IPS-NIHi7 (cell line): ENCODE measurements around the gene SH3TC2.
A peak's percentile ranks its signal among the peaks of the same experiment; 100 is the strongest.
"Not testable (repeated sequence)": the region's sequence is repeated elsewhere in the genome, so short reads cannot be mapped to it uniquely, and the experiment has no call there.

ENCODE experiments used
- DNase-seq: peaks from one replicate; pipeline ENCODE4 v3.0.0; 2012; ENCODE audit warnings: mixed read lengths; ENCODE audit errors: extremely low spot score

SH3TC2 gene

DNA sequence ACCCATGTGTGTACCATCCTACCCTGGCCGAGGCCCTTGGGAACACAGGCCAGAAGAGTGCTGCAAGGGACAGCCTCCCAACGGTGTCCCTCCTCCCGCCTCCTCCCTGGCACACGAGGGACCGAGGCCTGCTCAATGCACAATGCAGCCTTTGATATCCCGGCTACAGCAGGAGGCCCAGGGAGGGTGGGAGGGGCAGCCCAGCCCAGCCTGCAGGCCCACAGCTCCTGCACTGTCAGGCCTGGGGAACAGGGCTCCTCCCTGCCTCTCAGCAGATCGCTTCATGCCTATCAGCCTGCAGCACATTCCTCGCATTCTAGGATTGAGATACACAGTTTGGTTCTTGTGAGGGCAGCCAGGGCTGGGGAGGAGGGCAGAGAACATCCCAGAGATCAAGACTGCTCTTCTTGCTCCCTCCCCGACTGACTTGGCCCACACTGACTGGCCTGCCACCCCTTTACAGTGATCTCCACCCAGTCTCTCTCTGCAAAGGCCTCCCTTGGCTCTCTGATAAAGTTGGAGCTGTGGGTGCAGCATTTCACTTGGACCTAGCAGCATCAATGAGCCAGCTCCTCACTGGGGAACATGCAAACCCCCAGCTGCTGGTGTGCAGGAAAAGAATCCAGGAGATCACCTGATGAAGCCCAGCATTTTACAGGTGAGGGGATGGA is at the start of gene SH3TC2:
Gene SH3TC2 (minus strand): TSS at position 46 of the 671 bp plus-strand sequence. CDS start 40 bp downstream, at position 6.
- DNase-seq = peak; percentile 94

DNA sequence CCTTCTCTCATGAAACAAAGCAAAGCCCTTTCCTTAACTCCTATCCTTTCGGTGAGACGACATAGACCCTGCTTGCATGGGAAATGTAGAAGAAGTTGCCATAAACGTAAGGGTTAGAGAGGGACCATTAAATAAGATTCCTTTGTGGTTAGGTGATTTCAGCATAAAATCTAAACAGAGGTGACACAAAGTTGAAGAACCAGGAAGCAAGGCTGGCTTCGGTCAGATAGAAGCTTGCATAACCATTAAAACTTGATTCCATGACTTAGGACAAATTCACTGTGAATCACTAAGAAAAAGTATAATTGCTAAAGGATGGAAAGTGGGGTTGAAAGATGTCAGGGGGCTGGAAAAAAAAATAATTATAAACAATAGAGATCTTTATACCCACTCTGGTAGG is 47.5 kb upstream of the SH3TC2 start:
- DNase-seq = no peak

DNA sequence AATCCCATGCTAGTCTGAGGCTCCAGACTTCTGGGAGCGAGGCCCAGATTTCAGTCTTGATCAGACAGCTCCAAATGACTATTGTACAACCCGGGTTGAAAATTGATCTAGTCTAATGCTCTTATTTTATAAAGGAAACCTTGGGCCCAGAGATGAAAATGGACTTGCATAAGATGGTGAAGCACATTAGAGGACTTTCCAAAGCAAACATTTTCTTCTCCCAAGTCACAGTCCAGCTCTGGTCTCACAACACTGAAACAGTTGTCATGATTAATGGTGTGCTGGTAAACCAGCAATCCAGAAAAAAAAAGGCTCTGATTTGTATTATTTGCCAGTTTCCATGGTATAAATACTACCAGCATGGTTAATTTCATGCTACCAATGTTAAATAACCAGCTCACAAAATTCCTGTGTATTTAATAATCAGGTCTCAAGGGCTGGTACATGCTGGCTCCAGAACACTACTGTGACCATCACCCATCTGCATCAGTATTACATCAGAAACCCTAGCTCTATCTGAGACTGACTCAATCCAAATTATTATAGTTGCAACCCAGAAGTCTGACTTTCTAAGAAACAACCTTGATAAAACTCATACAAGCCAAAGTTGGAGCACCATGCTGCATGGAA is 45.9 kb upstream of the SH3TC2 start:
- DNase-seq = no peak

DNA sequence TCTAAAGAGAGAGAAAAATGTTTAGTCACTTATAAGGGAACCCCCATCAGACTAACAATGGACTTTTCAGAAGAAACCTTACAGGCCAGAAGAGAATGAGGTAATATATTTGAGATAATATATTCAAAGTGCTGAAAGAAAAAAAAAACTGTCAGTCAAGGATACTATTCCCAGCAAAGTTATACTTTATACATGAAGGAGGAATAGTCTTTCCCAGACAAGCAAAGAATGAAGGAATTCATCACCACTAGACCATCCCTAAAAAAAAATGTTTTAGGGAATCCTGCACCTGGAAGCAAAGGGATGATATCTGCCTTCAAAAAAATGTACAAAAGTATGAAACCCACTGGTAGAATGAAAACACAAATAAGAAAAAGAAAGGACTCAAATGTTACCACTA is 37.5 kb upstream of the SH3TC2 start:
- DNase-seq = no peak

DNA sequence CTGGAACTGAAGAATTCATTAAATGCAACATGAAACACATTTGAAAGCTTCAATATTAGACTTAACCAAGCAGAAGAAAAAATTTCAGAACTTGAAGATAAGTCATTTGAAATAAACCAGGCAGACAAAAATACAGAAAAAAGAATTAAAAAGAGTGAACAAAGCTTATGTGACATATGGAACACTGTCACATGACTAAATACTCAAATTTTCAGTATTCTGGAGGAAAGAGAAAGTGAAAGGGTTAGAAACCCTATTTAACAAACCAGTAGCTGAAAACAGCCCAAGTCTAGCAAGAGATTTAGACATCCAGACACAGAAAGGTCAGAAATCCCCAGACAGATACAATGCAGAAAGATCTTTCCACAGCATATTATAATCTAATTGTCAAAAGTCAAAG is 37.1 kb upstream of the SH3TC2 start:
- no peak for DNase-seq

DNA sequence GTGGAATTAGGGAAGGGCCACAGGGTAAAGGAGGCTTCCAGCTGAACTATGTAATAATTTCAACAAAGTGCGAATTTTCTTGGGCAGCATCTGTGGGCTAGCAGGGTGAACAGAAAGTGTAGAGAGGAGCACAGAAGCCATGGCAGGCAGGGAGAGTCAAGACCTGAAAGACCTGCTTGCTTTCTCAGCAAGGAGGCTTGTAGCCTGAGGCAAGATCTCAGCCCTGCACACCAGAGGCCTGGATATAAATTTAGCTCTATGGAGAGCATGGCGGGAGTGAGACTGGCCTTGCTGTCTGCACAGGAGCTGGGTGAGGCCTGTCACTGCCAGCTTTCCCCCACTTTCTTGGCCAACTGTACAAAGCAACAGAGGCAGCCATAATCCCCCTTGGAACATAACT is 32.1 kb upstream of the SH3TC2 start:
- no peak for DNase-seq

DNA sequence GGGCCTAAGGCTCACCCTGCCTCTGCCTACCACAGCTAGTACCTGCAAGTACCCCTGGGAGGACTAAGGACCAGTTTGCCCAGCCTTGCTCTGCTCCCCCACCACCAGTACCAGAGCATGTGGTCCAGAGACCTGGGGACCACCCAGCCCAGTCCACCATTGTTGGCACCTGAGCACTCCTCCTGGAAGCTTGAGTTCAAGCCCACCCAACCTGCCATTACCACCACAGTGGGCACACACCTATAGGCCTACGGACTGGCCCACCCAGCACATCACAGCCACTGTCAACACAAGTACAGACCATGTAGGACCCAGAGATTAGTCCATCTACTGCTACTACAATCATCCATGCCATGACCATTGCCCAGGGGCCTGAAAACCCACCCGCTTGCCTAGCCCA is 30.8 kb upstream of the SH3TC2 start:
- no peak for DNase-seq

DNA sequence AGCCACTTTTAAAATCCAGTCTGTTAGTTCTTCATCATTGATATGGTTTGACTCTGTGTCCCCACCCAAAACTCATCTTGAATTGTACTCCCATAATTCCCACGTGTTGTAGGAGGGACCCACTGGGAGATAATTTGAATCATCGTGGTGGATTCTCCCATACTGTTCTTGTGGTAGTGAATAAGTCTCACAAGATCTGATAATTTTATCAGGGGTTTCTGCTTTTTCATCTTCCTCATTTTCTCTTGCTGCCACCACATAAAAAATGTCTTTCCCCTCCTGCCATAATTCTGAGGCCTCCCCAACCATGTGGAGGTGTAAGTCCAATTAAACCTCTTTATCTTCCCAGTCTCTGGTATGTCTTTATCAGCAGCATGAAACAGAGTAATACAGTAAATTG is 26.9 kb upstream of the SH3TC2 start:
- no peak for DNase-seq

DNA sequence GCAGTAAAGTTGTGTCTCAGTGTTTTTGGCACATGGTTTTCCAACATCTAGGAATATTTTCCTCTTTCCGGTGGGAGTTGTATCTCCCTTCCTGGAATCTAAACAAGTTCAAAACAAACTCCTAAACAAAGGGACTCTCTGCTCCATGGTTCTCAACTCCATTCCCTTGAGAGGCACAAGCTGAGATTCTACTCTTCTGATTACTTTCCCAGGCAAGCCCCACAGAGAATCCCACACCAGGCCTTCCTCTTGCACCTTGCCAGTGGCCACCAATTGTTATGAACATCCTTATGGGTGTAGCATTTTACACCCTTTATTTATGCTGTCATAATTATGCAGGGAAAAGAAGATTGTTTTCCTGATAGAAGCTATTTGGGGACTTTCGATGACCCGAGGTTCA is 25.8 kb upstream of the SH3TC2 start:
- no peak for DNase-seq

DNA sequence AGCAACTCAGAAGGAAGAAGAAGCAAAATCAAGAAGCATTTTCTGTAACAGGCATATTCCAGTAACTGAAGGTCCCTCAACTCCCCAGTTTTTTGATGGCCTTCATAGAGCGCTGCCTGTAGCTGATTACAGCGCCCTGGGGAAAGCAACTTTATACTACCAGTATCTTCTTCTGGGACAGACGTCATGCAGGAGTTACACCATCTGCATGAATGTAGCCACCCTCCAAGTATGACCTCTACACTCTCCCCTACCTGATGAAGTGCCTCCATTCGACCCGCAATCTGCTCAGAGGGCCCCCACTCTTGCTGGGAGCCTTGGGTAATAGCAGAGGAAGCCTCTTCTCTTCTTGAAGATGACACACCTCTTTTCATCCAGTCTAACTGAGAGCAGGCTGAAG is 21.0 kb upstream of the SH3TC2 start:
- DNase-seq = no peak

DNA sequence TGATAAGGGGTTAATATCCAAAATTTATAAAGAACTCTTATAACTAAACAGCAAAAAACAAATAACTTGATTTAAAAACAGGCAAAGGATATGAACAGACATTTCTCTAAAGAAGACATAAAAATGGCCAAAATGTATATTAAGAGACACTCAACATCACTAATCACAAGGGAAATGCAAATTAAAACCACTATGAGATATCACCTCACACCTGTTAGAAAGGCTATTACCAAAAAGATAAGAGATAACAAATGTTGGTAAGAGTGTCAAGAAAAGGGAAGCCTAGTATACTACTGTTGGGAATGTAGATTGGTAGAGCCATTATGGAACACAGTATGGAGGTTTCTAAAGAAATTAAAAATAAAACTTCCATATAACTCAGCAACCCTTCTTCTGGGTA is 19.4 kb upstream of the SH3TC2 start:
- DNase-seq = no peak

DNA sequence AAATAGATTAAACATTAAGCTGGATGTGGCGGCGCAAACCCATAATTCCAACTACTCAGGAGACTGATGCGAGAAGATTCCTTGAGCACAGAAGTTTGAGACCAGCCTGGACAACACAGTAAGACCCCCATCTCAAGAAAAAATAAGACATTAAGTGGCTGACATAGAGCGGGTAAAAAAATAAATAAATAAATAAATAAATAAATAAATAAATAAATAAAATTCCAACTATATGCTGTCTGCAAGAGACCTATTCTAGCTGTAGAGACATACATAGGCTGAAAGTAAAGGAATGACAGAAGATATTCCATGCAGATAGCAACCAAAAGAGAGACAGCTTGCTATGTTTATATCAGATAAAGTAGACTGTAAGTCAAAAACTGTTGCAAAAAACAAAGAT is 17.4 kb upstream of the SH3TC2 start:
- DNase-seq = no peak

DNA sequence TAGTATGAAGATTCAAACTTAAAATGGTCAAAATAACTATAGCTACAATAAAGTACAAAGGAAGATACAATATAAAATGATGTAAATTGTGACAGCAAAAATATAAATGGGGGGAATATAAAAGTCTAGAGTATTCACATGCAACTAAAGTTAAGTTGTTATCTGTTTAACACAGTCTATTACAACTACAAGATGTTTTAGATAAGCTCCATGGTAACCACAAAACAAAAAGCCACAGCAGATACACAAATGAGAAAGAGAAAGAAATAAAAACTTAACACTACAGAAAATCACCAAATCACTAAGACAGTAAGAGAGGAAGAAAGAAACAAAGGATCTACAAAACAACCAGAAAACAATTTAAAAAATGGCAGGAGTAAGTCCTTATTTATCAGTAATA is 17.0 kb upstream of the SH3TC2 start:
- DNase-seq = no peak

DNA sequence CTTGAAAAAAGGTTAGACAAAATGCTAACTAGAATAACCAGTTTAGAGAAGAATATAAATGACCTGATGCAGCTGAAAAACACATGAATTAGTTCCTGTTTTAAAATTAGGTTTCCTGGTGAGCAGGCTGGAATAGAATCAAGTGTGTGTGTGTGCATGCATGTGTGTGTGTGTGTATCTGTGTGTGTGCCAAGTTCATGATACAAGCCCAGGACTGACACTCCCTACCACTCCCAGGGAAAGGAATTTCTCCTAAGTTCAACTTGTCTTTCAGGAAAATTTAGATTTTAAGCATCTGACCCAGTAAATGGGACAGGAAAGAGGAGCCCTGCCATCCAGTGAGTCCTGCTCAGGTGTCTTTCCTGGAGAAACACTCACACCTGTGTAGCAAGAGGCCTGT is 11.2 kb upstream of the SH3TC2 start:
- not testable (repeated sequence) for DNase-seq

DNA sequence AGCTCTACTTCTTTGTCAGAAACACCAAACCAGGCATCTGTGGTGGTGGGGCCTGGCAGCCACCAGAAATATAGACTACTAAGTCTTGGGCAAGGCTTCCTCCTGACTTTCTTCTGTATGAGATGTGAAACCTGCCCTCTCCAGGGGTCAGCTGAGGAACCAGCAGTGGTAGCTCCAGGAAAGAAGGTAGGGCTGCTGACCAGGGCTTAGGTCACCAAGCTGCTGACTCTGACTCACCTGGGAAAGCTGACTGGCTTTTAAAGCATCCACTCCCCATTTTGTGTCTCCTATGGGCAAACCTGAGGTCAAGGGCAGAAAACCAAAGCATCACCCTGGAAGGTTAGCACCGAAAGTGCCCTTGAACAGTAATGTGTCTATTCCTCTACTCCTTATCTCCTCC is 10.4 kb upstream of the SH3TC2 start:
- DNase-seq = no peak

DNA sequence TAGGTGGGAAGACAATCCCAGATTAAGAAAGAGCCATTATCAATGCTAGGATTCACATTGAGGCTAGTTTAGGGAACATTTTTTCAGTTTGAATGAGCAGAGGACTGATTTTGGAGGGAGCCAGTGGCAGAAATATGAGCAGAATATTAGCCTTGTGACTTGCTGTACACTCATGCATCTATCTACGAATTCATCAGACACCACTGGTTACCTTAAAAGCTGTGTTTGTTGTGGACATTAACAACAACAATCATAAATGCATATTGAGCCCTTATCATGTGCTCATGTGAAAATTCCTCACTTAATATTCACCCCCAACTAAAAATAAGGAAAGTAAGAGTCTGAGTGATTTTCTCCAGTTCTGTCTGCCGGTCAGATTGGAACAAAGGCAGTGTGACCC is 9.9 kb upstream of the SH3TC2 start:
- no peak for DNase-seq

DNA sequence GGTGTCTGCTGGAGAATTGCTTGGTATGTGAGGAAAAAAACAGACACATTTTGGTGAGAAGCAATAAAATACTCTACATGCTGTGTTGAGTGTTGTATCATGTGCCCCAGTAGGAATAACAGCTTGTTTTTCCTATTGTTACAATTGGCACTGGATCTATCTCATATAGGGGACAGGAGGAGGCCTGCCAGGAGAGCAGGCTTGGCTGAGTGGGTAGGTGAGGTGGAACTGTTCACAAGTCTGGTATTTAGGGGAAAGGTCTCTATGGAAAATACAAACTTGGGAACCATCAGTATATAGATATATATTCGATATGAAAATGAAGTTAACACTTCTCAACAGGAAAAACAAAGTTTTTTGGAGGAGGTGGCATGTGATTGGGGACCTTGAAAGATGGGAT is 9.5 kb upstream of the SH3TC2 start:
- no peak for DNase-seq

DNA sequence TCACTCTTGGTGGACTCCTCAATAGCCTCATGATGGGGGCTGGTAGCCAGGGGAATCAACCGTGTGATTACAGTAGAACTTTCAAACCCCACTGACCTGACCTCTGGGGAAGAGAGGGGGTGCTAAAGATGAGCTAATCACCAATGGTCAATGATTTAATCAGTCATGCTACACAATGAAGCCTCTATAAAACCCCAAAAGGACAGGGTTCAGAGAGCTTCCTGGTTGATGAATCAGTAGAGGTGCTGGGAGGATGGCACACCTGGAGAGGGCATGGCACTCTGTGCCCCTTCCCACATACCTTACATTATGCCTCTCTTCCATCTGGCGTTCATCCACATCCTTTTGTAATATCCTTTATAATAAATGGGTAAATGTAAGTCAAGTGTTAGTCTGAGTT is 8.9 kb upstream of the SH3TC2 start:
- DNase-seq = no peak

DNA sequence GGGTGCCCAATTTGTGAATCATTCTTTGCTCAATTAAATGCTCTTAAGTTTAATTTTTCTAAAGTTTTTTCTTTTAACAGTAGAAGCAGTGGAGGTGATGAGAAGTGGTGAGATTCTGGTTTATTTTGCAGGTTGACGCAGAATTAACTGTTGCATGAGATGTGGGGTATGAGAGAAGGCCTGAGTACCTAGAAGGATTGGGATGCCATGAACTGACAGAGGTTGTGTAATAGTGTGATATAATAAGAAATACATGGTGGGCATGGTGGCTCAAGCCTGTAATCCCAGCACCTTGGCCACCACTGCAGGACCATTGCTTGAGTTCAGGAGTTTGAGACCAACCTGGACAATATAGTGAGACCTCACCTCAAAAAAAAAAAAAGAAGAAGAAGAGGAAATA is 8.4 kb upstream of the SH3TC2 start:
- DNase-seq = no peak

DNA sequence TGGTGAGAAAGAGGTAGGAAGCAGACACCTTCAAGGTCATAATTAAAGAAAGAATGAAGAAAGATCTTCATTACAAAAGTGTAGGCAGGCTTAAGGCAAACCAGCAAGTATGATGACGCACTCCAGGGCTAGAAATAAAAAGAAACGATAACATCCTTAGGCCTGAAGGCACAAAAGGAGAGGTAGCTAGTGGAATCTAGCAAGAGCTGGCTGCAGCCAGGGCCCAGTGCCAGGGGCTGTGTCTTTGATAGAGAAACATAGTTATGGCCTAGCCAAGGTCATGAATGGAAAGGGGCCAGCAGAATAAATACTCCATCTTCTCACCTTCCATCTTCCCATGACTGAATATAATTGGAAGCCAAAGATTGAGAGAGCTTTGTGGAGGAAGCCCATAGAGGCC is 6.8 kb upstream of the SH3TC2 start:
- DNase-seq = no peak

DNA sequence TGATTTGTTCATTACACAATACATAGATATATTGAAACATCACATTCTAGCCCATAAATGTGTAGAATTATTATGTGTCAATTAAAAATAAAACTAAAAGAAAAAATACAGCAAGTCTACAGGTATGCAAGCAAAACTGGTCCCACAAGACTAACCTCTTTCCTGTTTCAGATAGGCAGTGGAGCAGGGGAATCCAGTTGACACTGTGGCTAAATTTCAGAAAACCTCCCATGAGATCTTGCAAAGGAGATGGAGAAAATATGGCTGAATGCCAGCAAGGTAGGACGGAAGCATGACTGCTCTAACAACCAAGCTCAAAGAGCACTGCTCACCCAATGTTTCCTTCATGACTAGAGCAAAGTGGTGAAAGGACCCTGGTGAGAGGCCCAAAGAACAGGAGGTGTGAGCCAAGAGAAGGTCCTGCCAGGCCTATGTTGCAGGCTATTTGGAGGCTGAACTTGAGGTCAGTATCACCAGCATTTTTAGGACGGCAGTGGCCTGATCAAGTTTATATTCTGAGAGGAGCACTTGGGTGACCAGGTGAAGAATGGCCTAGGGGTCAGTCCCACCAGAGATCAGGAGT is 1.1 kb upstream of the SH3TC2 start:
- no peak for DNase-seq

DNA sequence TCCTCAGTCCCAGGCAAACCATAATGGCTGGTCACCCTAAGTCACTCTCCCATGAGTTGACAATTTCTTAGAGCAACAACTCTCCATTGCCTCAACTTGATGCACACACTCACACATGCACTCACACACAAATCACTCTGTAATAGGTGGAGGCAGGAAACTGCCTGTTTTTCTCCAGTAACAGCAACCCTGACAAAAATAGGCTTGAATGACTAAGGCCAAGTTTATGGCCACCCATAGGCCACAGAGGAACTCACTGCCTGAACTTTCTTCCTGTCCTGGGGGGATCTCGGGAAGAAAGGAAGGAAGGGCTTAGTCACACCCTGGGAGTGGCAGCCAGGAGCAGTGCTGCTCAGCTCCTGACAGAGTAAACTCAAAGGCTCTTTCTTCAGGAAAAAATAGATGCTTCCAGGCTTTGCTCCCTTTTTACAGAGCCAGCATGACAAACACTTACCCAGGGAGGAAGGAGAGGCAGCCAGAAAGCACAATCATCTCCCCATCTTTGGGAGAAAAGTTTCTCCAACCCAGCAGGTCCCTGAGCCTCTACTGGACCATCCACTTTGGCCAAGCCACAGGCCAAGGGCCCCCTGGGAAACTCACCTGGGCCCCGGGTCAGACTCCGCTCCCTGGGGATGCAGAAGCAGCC is 368 bp downstream of the SH3TC2 start:
- DNase-seq = peak; percentile 43

DNA sequence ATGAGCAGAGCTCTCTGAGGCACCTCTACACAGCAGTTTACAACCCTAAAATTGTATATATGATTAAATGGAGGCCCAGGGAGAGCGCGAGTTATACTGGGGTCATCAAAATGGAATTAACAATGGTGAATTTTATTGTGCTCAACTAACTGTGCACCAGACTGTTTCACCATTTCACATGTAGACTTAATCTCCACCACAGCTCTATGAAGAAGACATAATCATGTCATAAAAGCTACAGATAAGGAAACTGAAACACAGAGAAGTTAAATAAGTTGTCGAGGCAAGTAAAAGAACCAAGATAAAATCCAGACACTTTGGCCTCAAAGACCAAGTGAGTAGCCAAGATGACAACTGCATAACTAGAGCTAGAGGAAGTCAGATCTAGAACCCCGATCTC is 1.5 kb downstream of the SH3TC2 start:
- DNase-seq = no peak
